Measurements from ENCODE around the gene AGPS. TPM values are rescaled to one million over a fixed set of nuclear protein-coding genes. Genes with fewer than 3 reads are reported as not detected.
"Not testable (repeated sequence)": the region's sequence is repeated elsewhere in the genome, so short reads cannot be mapped to it uniquely, and the experiment has no call there.

The AGPS gene
- polyA plus RNA-seq, 1 of the 3 experiments (the other 2 are of a cell fraction) = 10.9 TPM

DNA sequence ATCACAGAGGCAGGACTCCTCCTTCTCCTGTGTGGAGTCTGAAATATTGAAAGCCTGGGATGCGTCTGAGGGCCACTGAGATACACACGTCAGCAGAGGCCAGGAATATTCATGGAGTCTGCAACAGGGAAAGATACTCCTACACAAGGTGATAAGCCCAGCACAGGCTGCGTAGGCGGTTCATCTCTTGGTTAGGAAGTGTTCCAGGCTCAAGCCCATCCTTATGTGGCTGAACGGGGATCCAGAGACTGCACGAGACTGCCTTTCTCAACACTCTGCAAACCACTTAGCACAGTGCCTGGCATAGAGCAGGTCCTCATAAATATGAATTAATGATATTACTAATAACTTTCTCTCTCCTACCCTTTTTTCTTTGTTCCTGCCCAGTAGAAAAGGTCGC, 29.2 kb upstream of the AGPS start:
- Histone ChIP-seq H3K9ac (no peak overlapping the region), H3K79me2 (ENCODE audit: insufficient read depth) (no peaks in the 10 kb centered on the region), H3K9me2 (no peaks in the 10 kb centered on the region), H2AFZ (ENCODE audit: low read depth) (no peak overlapping the region), H3K36me3 (replicated peaks in 1 of 2; ENCODE audit: control insufficient read depth in 1 of 2, insufficient read depth in 2 of 2, low read length in 1 of 2) (no peaks in the 10 kb centered on the region), H3K4me2 (no peak overlapping the region), H3K4me3 (ENCODE audit: low read depth in 2 of 2, low read length in 1 of 2) (no peak overlapping the region), H3K27ac (ENCODE audit: low read depth in 2 of 2, low read length in 1 of 2) (no peak overlapping the region), H3K4me1 (ENCODE audit: control insufficient read depth in 1 of 2, insufficient read depth in 2 of 2, low read depth in 1 of 2, low read length in 1 of 2) (no peaks in the 10 kb centered on the region), H4K20me1 (ENCODE audit: insufficient read depth) (no peaks in the 10 kb centered on the region), H3F3A (replicated peaks; ENCODE audit: insufficient read depth) (no peaks in the 10 kb centered on the region), H3K9me3 (no peaks in the 10 kb centered on the region), H3K27me3 (ENCODE audit: insufficient read depth) (no peaks in the 10 kb centered on the region)
- TF ChIP-seq EP300 (IDR thresholded peaks at IDR 0.05; ENCODE audit: borderline replicate concordance in 1 of 2, low read depth in 1 of 2, low read length in 1 of 2) (no peak), TCF12 (IDR thresholded peaks at IDR 0.05) (no peak), RAD21 (IDR thresholded peaks at IDR 0.05; ENCODE audit: low read length) (no peak)
- TF ChIP-seq, protein P1, sequence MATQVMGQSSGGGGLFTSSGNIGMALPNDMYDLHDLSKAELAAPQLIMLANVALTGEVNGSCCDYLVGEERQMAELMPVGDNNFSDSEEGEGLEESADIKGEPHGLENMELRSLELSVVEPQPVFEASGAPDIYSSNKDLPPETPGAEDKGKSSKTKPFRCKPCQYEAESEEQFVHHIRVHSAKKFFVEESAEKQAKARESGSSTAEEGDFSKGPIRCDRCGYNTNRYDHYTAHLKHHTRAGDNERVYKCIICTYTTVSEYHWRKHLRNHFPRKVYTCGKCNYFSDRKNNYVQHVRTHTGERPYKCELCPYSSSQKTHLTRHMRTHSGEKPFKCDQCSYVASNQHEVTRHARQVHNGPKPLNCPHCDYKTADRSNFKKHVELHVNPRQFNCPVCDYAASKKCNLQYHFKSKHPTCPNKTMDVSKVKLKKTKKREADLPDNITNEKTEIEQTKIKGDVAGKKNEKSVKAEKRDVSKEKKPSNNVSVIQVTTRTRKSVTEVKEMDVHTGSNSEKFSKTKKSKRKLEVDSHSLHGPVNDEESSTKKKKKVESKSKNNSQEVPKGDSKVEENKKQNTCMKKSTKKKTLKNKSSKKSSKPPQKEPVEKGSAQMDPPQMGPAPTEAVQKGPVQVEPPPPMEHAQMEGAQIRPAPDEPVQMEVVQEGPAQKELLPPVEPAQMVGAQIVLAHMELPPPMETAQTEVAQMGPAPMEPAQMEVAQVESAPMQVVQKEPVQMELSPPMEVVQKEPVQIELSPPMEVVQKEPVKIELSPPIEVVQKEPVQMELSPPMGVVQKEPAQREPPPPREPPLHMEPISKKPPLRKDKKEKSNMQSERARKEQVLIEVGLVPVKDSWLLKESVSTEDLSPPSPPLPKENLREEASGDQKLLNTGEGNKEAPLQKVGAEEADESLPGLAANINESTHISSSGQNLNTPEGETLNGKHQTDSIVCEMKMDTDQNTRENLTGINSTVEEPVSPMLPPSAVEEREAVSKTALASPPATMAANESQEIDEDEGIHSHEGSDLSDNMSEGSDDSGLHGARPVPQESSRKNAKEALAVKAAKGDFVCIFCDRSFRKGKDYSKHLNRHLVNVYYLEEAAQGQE (IDR thresholded peaks at IDR 0.05; ENCODE audit: low read depth, low read length) = no peak
- 99% methylated on average over 7 of the region's 7 CpGs for WGBS (ENCODE audit: low lambda C conversion rate)
- POLR2A ChIA-PET = no interaction called here
- no peak for DNase-seq
- CTCF ChIA-PET = no interaction called here

DNA sequence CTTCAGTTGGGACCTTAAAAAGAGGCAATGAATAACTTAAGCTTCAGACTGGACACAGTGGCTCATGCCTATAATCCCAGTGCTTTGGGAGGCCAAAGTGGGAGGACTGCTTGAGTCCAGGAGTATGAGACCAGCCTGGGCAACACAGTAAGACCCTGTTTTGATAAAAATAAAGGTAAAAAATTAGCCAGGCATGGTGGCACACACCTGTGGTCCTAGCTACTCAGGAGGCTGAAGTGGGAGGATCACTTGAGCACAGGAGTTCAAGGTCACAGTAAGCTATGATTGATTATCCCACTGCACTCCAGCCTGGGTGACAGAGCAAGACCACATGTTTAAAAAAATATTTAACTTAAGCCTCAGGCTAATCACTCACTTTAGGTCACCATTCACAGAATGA, 26.8 kb upstream of the AGPS start:
- H3K36me3 ChIP-seq (replicated peaks in 1 of 2; ENCODE audit: control insufficient read depth in 1 of 2, insufficient read depth in 2 of 2, low read length in 1 of 2); H3K27ac ChIP-seq (ENCODE audit: low read depth in 2 of 2, low read length in 1 of 2); DNase-seq; H3K4me2 ChIP-seq; H3K4me1 ChIP-seq (ENCODE audit: control insufficient read depth in 1 of 2, insufficient read depth in 2 of 2, low read depth in 1 of 2, low read length in 1 of 2); H3K27me3 ChIP-seq (ENCODE audit: insufficient read depth); H3K4me3 ChIP-seq (ENCODE audit: low read depth in 2 of 2, low read length in 1 of 2); H3K9ac ChIP-seq; H3K79me2 ChIP-seq (ENCODE audit: insufficient read depth); POLR2A ChIA-PET; H4K20me1 ChIP-seq (ENCODE audit: insufficient read depth); H3K9me2 ChIP-seq; H2AFZ ChIP-seq (ENCODE audit: low read depth); H3F3A ChIP-seq (replicated peaks; ENCODE audit: insufficient read depth); H3K9me3 ChIP-seq: not testable (repeated sequence)
- CTCF ChIA-PET = interaction anchor here (0.8 to 2.1 kb wide), 8 partner anchors 9 to 201 kb away, joined by 3 to 5 read pairs (median 3); no protein-coding TSS in a partner anchor

DNA sequence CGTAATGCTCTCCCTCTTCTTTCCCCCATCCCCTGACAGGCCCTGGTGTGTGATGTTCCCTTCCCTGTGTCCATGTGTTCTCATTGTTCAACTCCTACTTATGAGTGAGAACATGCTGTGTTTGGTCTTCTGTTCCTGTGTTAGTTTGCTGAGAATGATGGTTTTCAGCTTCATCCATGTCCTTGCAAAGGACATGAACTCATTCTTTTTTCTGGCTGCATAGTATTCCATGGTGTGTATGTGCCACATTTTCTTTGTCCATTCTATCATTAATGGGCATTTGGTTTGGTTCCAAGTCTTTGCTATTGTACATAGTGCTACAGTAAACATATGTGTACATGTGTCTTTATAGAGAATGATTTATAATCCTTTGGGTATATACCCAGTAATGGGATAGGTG, 24.6 kb upstream of the AGPS start:
- H4K20me1 ChIP-seq (ENCODE audit: insufficient read depth); H3K9me3 ChIP-seq; H3K9ac ChIP-seq; H3K9me2 ChIP-seq; H3K4me2 ChIP-seq; H3K4me3 ChIP-seq (ENCODE audit: low read depth in 2 of 2, low read length in 1 of 2); H3K4me1 ChIP-seq (ENCODE audit: control insufficient read depth in 1 of 2, insufficient read depth in 2 of 2, low read depth in 1 of 2, low read length in 1 of 2); DNase-seq; H3K79me2 ChIP-seq (ENCODE audit: insufficient read depth); POLR2A ChIA-PET; H3K27me3 ChIP-seq (ENCODE audit: insufficient read depth); H3F3A ChIP-seq (replicated peaks; ENCODE audit: insufficient read depth); H3K27ac ChIP-seq (ENCODE audit: low read depth in 2 of 2, low read length in 1 of 2); H3K36me3 ChIP-seq (replicated peaks in 1 of 2; ENCODE audit: control insufficient read depth in 1 of 2, insufficient read depth in 2 of 2, low read length in 1 of 2); H2AFZ ChIP-seq (ENCODE audit: low read depth): not testable (repeated sequence)
- CTCF ChIA-PET = interaction anchor here (0.9 kb wide), 1 partner anchor 391 kb away, joined by 3 read pairs; no protein-coding TSS in a partner anchor
- 100% methylated on average over 1 of the region's 1 CpG for WGBS (ENCODE audit: low lambda C conversion rate)

Measured in SK-N-SH (cell line).